Esophagus (tissue), 2 donors: ENCODE data around the gene DLGAP1. TPM values are rescaled to one million over a fixed set of nuclear protein-coding genes. Genes with fewer than 3 reads are reported as not detected.
"Not testable (repeated sequence)": the region's sequence is repeated elsewhere in the genome, so short reads cannot be mapped to it uniquely, and the experiment has no call there.

Source experiments
- H3K27ac ChIP-seq, 2 donors: one replicate each; pipeline ENCODE4 v1.5.1; 2013; ENCODE audit warnings: low read depth in 2 of 2, mild to moderate bottlenecking in 2 of 2, inconsistent platforms in 1 of 2, low read length in 1 of 2, moderate library complexity in 1 of 2
- H3K27me3 ChIP-seq, 2 donors: one replicate each; pipeline ENCODE4 v1.6.1; 2013; ENCODE audit warnings: low read length in 2 of 2, control low read depth in 1 of 2, mild to moderate bottlenecking in 1 of 2; ENCODE audit not compliant: insufficient read depth in 2 of 2, control insufficient read depth in 1 of 2
- H3K36me3 ChIP-seq, 2 donors: one replicate each; pipeline ENCODE4 v1.6.1; 2013; ENCODE audit warnings: low read length in 1 of 2; ENCODE audit not compliant: control insufficient read depth in 2 of 2, insufficient read depth in 2 of 2
- H3K4me1 ChIP-seq, 2 donors: one replicate each; pipeline ENCODE4 v1.6.1; 2013; ENCODE audit warnings: low read length in 1 of 2; ENCODE audit not compliant: control insufficient read depth in 2 of 2, insufficient read depth in 2 of 2
- H3K4me3 ChIP-seq, 2 donors: one replicate each; pipeline ENCODE4 v1.5.1; 2013; ENCODE audit warnings: low read length in 2 of 2, mild to moderate bottlenecking in 2 of 2, low read depth in 1 of 2, moderate library complexity in 1 of 2
- H3K9me3 ChIP-seq, 2 donors: one replicate each; pipeline ENCODE4 v1.6.1; 2013; ENCODE audit warnings: mild to moderate bottlenecking in 2 of 2, low read depth in 1 of 2, low read length in 1 of 2, moderate library complexity in 1 of 2; ENCODE audit not compliant: control insufficient read depth in 2 of 2, insufficient read depth in 1 of 2
- WGBS, 2 donors: extraction: QIAGEN DNeasy Blood & Tissue Kit; methylation state at CpG; one replicate each; pipeline ENCODE4 v1.1.7; 2013; 5-methylcytosine and 5-hydroxymethylcytosine counted together
- polyA plus RNA-seq, 2 donors: library from polyadenylated mRNA; stranded (reverse); fragments of 200-250 nt; gene quantifications; one replicate each; pipeline ENCODE4 v1.2.3, GENCODE V29; 2013
- donor health status: healthy with polysubstance abuse.
- donor health status: Bipolar disorder and iron deficiency.

The DLGAP1 gene
- polyA plus RNA-seq, 2 donors = 0.47 to 0.59 TPM

DNA sequence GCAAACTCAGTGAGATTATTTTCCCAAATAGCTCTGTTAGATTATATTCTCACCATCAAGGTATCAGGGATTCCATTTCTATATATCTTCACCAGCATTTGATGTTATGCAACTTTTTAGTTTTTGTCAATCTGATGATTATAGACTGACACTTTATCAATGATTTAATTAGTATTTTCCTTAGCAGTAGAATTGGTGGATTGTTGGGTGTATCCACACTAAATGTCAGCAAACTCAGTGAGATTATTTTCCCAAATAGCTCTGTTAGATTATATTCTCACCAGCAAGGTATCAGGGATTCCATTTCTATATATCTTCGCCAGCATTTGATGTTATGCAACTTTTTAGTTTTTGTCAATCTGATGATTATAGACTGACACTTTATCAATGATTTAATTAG lies 432.4 kb downstream of the DLGAP1 start:
- not testable (repeated sequence) for H3K4me3 ChIP-seq, H3K36me3 ChIP-seq, H3K4me1 ChIP-seq, H3K9me3 ChIP-seq, H3K27ac ChIP-seq, H3K27me3 ChIP-seq
- 68 to 83% methylated on average over 1 of the region's 1 CpG for WGBS, 2 donors

DNA sequence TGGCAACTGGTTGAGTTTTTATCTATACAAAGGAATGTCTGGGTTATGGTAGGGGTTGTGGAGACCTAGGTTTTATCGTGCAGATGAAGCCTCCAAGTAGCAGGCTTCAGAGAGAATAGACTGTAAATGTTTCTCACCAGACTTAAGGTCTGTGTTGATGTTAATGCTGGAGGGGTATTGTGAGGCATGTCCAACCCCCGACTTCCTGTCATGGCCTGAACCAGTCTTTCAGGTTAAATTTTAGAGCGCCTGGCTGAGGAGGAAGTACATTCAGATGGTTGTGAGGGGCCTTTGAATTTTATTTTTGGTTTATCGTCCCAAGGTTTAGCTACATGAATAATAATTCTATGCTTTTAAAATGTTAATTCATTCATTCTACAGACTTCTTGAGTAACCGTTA lies 435.1 kb downstream of the DLGAP1 start:
- H3K27ac ChIP-seq = no peak overlapping the region
- WGBS, 2 donors = 64 to 70% methylated on average over 5 of the region's 5 CpGs
- no peaks in the 10 kb centered on the region for H3K4me1 ChIP-seq
- H3K36me3 ChIP-seq = no peaks in the 10 kb centered on the region
- H3K27me3 ChIP-seq = no peaks in the 10 kb centered on the region
- no peak overlapping the region for H3K4me3 ChIP-seq
- no peaks in the 10 kb centered on the region for H3K9me3 ChIP-seq

DNA sequence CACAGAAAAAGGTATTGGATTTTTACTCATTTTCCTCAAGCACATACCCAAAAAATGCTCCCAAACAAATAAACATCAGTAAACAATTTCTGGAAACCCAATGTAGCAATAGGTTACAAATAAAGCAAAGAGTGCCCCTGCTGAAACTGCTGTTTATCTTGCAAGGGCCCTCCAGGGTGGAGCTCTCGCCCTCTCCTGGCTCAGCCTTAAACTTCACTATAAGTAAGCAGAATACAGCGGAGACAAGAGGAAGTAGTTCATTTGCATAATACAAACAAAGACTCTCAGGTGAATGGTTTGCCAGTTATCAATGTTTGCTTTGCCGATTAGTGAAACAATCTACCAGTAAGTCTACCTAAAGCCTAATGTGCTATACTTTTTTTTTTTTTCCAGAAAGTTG lies 437.6 kb downstream of the DLGAP1 start:
- Histone ChIP-seq H3K27ac (no peak overlapping the region), H3K4me3 (no peak overlapping the region), H3K4me1 (no peaks in the 10 kb centered on the region), H3K9me3 (no peaks in the 10 kb centered on the region), H3K27me3 (no peaks in the 10 kb centered on the region), H3K36me3 (no peaks in the 10 kb centered on the region)
- WGBS, 2 donors = 48 to 56% methylated on average over 3 of the region's 3 CpGs

DNA sequence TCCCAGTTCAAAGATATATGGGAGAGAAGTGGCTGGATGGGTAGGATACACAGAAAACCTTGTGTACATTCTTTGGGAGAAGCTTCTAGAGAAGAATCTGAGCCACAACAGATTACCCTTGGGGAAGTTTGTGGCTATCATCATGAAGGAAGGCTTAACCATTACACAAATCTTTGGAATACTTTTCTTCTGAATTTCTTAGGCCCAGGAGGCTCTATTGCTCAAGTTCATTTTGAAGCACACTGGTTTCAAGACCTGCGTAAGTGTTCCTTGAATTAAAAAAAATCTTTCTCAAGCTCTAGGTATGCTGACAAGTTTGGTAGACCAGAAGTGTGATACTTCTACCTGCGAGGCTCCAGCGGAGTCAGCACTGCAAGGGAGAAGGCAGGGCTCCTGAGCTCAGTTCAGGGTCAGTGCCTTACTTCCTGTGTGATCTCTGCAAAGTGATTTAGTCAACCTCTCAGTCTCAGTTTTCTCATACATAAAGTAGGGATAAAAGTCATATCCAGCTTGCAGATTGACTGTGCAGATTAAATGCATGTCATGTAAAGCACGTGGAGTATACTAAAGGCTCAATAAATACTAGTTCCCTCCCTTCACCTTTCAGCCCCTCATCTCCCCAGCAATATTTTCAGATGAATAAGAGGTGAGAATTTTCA lies 438.6 kb downstream of the DLGAP1 start:
- Histone ChIP-seq H3K27ac (no peak overlapping the region), H3K4me1 (no peaks in the 10 kb centered on the region), H3K36me3 (no peaks in the 10 kb centered on the region), H3K27me3 (no peaks in the 10 kb centered on the region), H3K4me3 (no peak overlapping the region), H3K9me3 (no peaks in the 10 kb centered on the region)
- 87 to 88% methylated on average over 4 of the region's 4 CpGs for WGBS, 2 donors

DNA sequence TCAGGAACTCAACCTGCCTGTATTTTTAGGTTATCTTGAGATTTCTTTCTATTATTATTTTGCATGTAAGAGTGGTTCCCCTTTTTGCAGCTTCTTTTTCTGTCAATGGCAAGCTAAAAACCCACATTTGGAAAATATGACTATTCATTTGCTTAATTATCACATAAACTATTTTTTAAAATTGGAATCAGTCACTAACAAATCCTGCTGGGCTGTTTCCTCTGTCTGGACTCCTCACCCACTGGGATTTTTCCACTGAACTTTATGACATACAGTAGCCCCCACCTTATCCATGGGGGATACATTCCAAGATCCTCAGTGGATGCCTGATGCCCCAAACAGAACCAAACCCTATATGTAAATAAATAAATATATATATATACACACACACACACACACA lies 447.3 kb downstream of the DLGAP1 start:
- H3K27me3 ChIP-seq = no peaks in the 10 kb centered on the region
- H3K9me3 ChIP-seq = no peaks in the 10 kb centered on the region
- H3K27ac ChIP-seq = no peak overlapping the region
- no peak overlapping the region for H3K4me3 ChIP-seq
- no peaks in the 10 kb centered on the region for H3K4me1 ChIP-seq
- no peaks in the 10 kb centered on the region for H3K36me3 ChIP-seq

DNA sequence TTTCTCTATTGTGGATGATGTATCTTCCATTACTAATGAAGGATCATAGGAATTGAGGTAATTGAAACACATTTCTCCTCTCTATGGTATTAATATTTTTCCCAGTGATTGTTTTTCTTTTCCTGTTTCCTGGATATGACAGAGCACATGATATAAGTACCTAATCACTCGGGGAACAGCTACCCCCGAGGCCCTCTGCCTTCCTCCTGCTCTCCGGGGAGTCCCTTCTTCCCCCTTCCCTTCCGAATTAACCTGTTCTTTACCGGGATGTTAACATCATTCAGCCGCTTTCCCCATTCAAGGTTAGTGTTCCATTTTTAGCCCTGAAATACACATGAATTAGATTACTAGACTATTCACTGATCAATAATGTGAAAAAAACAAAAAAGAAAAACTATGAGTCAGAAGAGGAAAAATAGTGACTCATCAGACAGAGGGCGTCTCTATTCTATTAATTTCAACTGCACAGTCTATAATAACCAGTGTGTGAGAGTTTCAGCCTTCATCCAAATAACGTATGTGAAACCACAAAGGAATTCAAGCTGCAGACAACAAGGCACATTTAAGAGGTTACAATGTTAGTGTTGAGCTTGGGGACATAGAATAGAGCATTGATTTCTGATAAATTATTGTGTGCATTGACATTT lies 450.8 kb downstream of the DLGAP1 start:
- H3K9me3 ChIP-seq = no peaks in the 10 kb centered on the region
- H3K4me3 ChIP-seq = no peak overlapping the region
- no peaks in the 10 kb centered on the region for H3K27me3 ChIP-seq
- H3K36me3 ChIP-seq = no peaks in the 10 kb centered on the region
- WGBS, 2 donors = 30 to 38% methylated on average over 8 of the region's 8 CpGs
- H3K4me1 ChIP-seq = no peaks in the 10 kb centered on the region
- H3K27ac ChIP-seq = no peak overlapping the region

DNA sequence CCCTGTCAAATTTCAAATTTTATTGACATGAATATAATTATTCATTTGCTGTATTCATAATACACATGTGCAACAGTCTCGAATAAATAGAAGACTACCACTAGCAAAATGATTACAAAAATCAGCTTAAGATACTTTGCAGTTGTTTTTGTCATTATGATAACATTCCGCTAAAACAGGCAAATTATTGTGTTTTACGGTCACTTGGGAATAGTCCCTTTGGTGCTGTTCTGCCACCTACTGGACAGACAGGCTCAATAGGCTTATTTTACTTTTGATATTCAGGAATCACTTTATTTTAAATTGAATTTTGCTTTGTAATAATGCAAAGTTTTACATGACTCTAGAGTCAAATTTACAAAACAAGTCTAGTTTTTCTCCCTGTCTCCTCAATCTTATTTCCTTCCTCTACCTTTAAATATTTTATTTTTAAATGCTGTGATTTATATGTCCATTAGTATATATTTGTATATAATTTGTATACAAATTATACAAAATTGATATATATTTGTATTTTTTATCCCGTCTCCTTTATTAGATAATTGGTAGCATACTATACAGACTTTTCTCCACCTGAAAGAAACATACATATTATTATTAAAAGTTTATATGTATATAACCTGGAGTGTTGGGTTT lies 456.3 kb downstream of the DLGAP1 start:
- H3K4me1 ChIP-seq = no peaks in the 10 kb centered on the region
- 26 to 31% methylated on average over 4 of the region's 4 CpGs for WGBS, 2 donors
- no peak overlapping the region for H3K27ac ChIP-seq
- no peaks in the 10 kb centered on the region for H3K9me3 ChIP-seq
- H3K4me3 ChIP-seq = no peak overlapping the region
- H3K36me3 ChIP-seq = no peaks in the 10 kb centered on the region
- no peaks in the 10 kb centered on the region for H3K27me3 ChIP-seq

DNA sequence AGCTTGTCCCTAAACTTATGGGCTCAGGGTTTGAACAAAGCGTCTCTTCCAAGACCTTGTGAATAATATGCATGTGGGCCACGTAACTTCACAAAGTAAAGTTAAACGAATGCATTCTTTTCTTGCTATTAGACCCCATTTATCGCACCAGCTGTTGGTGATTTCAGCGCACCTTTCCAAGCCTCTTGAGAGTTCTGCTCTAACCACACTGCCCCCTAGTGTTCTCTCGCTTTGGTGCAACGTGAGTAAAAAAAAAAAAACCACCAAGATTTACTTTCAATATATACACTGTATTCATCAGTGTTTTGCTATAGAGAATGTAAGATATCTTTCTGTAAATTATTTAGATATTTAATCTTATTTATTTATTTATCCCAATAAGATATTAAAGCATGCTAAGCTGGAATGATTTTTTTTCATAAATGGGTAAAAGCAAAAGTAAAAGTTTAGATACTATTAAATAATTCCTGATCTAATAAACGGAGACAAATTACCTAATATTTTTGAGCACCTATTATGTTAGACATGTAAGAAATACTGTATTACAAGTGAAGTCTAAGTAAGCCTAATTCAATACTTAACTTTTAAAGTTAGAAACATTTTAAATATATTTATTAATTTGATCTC lies 459.5 kb downstream of the DLGAP1 start:
- WGBS, 2 donors = 17% methylated on average over 8 of the region's 8 CpGs
- Histone ChIP-seq H3K27me3 (no peaks in the 10 kb centered on the region), H3K36me3 (no peaks in the 10 kb centered on the region), H3K27ac (no peak overlapping the region), H3K4me3 (no peak overlapping the region), H3K9me3 (no peaks in the 10 kb centered on the region), H3K4me1 (no peaks in the 10 kb centered on the region)

DNA sequence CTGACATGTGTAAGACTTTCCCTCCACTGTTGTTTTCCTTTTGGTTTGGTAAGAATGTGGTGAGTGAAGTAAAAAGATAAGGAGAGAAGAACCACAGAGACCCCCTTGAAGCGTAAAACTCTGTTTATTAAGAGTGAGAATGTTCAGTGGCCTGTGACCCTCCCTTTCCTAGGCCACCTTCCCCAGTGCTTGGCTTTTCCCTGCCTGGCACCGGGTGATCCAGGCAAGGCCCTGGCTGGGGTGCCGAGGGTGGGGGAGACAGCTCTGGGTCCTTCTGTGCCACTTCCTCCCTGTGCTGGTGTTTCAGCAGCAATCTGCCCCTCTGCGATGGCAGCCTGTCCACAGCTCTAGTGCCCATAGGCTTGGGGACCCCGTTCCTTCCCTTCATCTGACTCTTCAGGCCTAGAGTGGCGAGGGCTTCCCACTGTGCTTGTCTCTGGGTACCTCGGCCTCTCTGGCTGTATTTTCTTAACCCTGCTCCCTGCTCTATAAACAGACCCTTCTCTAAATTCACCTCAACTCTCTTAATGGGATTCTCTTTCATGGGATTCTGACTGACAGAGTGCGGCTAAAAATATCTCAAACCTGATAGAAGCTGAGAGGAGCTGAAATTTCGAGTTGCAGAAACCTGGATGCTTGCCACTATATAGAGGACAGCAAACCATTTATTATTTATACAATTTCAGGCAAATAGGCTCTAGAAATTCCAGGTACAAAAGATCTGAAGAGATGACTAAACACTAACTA lies 461.0 kb downstream of the DLGAP1 start:
- Histone ChIP-seq H3K4me3 (no peak overlapping the region), H3K27ac (no peak overlapping the region), H3K9me3 (no peaks in the 10 kb centered on the region), H3K27me3 (no peaks in the 10 kb centered on the region), H3K36me3 (no peaks in the 10 kb centered on the region), H3K4me1 (no peaks in the 10 kb centered on the region)
- WGBS, 2 donors = 79 to 82% methylated on average over 9 of the region's 9 CpGs
